ENCODE results near the gene SLC44A1.

- TF ChIP-seq, protein P1, sequence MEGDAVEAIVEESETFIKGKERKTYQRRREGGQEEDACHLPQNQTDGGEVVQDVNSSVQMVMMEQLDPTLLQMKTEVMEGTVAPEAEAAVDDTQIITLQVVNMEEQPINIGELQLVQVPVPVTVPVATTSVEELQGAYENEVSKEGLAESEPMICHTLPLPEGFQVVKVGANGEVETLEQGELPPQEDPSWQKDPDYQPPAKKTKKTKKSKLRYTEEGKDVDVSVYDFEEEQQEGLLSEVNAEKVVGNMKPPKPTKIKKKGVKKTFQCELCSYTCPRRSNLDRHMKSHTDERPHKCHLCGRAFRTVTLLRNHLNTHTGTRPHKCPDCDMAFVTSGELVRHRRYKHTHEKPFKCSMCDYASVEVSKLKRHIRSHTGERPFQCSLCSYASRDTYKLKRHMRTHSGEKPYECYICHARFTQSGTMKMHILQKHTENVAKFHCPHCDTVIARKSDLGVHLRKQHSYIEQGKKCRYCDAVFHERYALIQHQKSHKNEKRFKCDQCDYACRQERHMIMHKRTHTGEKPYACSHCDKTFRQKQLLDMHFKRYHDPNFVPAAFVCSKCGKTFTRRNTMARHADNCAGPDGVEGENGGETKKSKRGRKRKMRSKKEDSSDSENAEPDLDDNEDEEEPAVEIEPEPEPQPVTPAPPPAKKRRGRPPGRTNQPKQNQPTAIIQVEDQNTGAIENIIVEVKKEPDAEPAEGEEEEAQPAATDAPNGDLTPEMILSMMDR (IDR thresholded peaks at IDR 0.05; ENCODE audit: low read length), result no peak
- no peak for TF ChIP-seq EZH2 (IDR thresholded peaks at IDR 0.05; ENCODE audit: borderline replicate concordance, low read length)
These were observed 36.2 kb downstream of the SLC44A1 start for GRCh38 chr9:105280691-105281090.

All from OCI-LY1 (cell line).